NT2/D1 (cell line): ENCODE results near the gene SPA17.

Experiments
- SUZ12 ChIP-seq: IDR thresholded peaks from 2 replicates; pipeline ENCODE4 v1.6.1; 2011; ENCODE audit not compliant: insufficient read length, insufficient read depth; ENCODE audit errors: extremely low read depth
- ZNF274 ChIP-seq: IDR thresholded peaks from 2 replicates; pipeline ENCODE4 v1.6.1; 2011; ENCODE audit warnings: mild to moderate bottlenecking, low read depth, low read length

DNA sequence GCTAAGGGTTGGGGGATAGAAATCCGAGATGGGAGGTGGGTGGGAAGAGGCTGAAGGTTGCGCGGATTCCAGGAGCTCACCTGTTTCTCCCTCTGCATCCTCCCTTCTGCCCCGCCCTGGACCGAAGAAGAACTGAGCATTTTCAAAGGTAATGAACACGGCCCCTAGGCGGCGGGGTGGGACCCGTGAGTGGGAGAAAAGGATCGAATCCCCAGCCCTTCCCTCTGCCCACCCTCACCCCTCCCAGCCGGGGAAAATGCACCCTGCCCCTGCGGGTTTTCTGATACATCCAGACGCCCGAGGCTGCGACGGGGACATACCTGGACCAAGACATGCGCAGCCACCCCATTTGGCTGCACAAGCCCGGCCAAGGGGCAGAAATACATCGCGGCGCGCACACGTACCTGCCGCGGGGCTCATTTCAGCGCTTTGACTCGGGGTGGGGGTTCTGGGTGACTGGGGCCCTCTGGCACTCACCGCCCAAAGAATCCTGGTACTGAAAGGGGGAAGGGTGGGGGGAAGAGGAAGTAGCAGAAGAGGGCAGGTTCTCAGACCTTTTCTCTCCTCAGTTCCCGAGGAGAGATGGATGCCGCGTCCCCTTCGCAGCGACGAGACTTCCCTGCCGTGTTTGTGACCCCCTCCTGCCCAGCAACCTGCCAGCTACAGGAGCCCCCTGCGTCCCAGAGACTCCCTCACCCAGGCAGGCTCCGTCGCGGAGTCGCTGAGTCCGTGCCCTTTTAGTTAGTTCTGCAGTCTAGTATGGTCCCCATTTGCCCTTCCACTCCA lies 72.3 kb downstream of the SPA17 start:
- no peak for TF ChIP-seq ZNF274
- TF ChIP-seq SUZ12: no peak
